SKM-1 (cell line): ENCODE measurements around the gene ADAD1.

Experiments
- DNase-seq: peaks from one replicate; lab custom pipeline; 2025; ENCODE audit not compliant: unreplicated experiment; lab: John Stamatoyannopoulos, UW

ADAD1 gene

DNA sequence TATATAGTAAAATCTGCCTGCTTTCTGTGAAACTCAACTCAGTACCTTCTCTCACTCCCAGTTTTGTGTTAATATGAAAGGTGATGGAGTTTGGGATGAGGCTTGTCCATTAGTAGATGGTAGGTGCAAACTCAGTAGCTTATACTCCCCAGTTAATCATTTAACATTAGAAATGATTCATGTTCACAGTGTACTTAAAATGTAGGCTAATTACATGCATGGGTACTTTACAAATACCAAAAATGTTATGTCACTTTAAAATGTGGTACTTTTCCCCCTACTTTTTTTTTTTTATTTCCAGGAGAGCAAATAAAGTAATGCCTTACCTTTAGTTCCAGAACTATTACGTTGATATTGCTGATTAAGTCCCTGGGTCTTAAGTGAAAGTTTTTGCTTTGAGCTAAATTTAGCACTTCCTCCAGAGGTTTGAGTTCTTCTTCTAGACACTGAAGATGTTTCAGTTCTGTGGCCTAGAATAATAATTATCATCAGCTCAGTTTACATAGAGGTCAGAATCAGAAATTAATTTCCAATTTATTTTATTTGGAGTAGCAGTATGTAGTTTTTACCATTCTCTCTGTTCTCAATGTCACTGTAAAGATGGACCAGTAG, 74.7 kb downstream of the ADAD1 start:
- no peak for DNase-seq

DNA sequence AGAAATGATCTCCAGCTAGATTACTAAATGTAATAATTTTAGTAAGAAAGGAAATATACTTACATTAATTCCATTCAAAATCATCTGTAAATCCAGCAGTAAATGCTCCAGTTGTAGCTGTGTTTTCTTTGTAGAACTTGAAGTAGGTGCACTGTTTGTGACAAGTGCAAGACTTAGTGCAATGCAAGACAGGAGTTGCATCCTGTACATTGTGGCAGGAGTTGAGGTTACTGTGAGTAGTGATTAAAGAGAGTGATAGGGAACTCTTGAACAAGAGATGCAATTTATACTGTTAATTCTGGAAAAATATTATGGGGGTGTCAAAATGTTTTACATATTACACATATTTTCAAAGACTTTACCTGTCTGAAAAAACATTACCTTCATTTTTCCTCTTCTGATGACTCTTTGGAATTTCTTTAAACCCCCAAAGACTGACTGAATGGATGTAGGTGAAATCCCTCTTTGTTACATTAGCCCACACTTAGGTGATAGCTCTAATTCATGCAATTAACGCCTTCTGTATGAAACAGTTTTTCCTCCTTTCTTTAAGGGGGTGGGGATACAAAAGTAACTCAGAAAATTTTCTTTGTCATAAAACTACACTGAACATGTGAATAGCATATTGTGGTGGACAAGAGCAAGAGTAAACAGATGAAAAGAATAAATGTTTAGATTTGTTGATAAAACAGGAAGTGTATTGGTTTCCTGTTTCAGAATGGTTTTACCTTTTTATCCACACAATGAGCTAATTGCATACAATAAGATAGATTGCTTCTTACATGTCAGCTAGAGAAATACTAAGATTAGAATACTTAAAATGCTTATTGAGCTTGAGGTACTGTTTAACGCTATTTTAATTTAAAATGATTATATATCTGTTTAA, 77.7 kb downstream of the ADAD1 start, which contains the start of gene IL2:
TSS of gene IL2 (minus strand) at position 495 of the 886 bp plus-strand sequence. CDS start at position 210, 285 bp downstream.
- DNase-seq: no peak

DNA sequence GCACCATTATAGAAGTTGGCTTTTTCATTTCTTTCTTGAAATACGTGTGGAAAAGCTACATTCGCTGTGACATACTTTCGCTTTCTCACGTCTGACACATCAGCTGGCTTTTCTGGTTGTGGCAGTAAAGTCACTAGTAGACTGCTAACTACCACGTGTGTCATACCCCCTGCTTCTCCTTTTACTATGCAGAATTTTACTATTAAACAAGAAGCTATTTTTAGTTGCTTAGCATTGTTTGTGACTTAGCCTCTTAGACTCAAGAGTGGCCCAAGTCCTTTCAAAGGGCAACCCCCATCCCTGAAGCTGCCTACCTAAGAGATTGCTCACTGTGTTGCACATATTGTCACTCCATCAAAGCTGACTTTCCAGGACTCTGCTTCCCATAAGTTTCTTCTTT, 79.8 kb downstream of the ADAD1 start:
- no peak for DNase-seq

DNA sequence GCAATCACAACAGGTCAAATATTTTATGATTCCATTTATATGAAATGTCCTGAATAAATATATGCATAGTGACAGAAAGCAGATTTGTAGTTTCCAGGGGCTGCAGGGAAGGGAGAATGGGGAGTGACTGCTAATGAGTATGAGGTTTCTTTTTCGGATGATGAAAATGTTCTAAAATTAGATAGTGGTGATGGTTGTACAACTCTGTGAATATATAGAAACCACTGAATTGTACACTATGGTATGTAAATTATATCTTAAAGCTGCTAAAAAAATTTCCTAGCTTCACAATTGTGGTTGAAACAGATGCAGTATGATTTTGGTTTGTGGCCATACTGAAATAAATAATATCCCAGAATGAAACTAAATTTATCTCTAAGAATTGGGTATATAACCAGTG, 90.6 kb downstream of the ADAD1 start:
- DNase-seq: no peak

DNA sequence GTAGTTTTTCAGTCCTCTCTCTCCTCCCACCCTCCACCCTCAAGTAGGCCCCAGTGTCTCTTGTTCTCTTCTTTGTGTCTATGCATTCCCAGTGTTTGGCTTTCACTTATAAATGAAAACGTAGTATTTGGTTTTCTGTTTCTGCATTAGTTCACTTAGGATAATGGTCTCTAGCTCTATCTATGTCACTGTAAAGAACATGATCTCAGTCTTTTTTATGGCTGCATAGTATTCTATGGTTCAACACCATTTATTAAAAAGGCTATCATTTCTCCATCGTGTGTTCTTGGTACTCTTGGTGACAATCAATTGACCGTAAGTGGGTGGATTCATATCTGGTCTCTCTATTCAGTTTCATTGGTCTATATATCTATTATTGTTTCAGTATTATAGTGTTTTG, 96.4 kb downstream of the ADAD1 start:
- DNase-seq: no peak

DNA sequence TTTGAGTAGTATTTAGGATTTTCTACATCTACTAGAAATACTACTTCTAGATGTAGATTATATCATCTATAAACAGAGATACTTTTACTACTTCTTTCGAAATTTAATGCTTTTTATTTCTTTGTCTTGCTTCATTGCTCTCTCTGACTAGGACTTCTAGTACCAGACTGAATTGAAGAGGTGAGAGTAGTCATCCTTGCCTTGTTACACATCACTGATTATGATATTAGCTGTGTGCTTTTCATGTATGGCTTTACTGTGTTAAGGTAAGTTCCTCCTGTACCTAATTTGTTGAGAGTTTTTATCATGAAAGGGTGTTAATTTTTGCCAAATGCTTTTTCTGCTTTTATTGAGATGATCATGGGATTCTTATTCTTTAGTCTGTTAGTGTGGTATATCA, 97.3 kb downstream of the ADAD1 start:
- no peak for DNase-seq

DNA sequence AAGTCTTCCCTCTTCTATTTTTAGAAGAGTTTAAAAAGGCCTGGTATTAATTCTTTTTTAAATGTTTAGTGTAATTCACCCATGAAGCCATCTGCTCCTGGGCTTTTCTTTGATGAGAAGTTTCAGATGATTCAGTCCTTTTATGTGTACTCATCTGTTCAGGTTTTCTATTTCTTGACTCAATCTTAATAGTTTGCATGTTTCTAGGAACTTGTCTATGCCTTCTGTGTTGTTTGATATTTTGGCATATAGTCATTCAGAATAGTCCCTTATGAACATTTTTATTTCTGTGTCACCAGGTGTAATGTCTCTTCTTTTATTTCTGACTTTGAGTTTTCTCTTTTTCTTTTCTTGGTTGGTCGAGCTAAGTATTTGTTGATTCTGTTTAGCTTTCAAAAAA, 97.9 kb downstream of the ADAD1 start:
- no peak for DNase-seq
